ENCODE data around the gene DNER. TPM values are rescaled to one million over a fixed set of nuclear protein-coding genes. Genes with fewer than 3 reads are reported as not detected.
"Not testable (repeated sequence)": the region's sequence is repeated elsewhere in the genome, so short reads cannot be mapped to it uniquely, and the experiment has no call there.

DNER gene
- total RNA-seq, 3 donors from 2014 or later: 1.3 to 2.6 (median 1.6) TPM

GRCh38 chr2:229521576-229521975, 192.8 kb downstream of the DNER start:
- H3K9me3 ChIP-seq: no peaks in the 10 kb centered on the region
- H3K36me3 ChIP-seq: no peaks in the 10 kb centered on the region
- no peak overlapping the region for H3K27ac ChIP-seq
- TF ChIP-seq POLR2A (IDR thresholded peaks at IDR 0.05) (no peak), CTCF (IDR thresholded peaks at IDR 0.05) (no peak), POLR2AphosphoS5 (IDR thresholded peaks at IDR 0.05) (no peak)
- DNase-seq (ENCODE audit: low spot score in 2 of 2): no peak
- H3K4me1 ChIP-seq: no peaks in the 10 kb centered on the region
- no peak overlapping the region for H3K4me3 ChIP-seq
- intact Hi-C loops (cut with DNase I; ENCODE audit: low total_unique reads): no loop called here
- no peaks in the 10 kb centered on the region for H3K27me3 ChIP-seq

GRCh38 chr2:229520691-229521096, 193.7 kb downstream of the DNER start:
- Histone ChIP-seq H3K36me3 (no peaks in the 10 kb centered on the region), H3K27ac (peak overlapping the region in 1 of 2 donors; percentile 38), H3K9me3 (no peaks in the 10 kb centered on the region), H3K4me1 (no peaks in the 10 kb centered on the region), H3K27me3 (no peaks in the 10 kb centered on the region), H3K4me3 (no peak overlapping the region)
- TF ChIP-seq POLR2A (IDR thresholded peaks at IDR 0.05) (no peak), POLR2AphosphoS5 (IDR thresholded peaks at IDR 0.05) (peak in 1 of 3 donors; percentile 20)
- no peak for DNase-seq (ENCODE audit: low spot score in 2 of 2)
- intact Hi-C loops (cut with DNase I; ENCODE audit: low total_unique reads): no loop called here

GRCh38 chr2:229519655-229520430, 194.5 kb downstream of the DNER start:
- Histone ChIP-seq H3K36me3 (no peaks in the 10 kb centered on the region), H3K4me3 (no peak overlapping the region), H3K4me1 (no peaks in the 10 kb centered on the region), H3K27me3 (no peaks in the 10 kb centered on the region), H3K9me3 (no peaks in the 10 kb centered on the region), H3K27ac (no peak overlapping the region)
- TF ChIP-seq CTCF (IDR thresholded peaks at IDR 0.05): no peak
- no peak for TF ChIP-seq POLR2AphosphoS5 (IDR thresholded peaks at IDR 0.05)
- TF ChIP-seq POLR2A (IDR thresholded peaks at IDR 0.05): no peak
- no peak for DNase-seq (ENCODE audit: low spot score in 2 of 2)
- intact Hi-C loops (cut with DNase I; ENCODE audit: low total_unique reads): no loop called here

- intact Hi-C loops (cut with DNase I; ENCODE audit: low total_unique reads): loop anchor here (1.0 kb wide), 1 partner anchor 15 kb away; no protein-coding TSS in a partner anchor
- Histone ChIP-seq H3K4me3 (no peak overlapping the region), H3K36me3 (no peaks in the 10 kb centered on the region), H3K4me1 (no peaks in the 10 kb centered on the region), H3K27me3 (no peaks in the 10 kb centered on the region), H3K27ac (no peak overlapping the region), H3K9me3 (no peaks in the 10 kb centered on the region)
- no peak for TF ChIP-seq POLR2AphosphoS5 (IDR thresholded peaks at IDR 0.05)
- no peak for TF ChIP-seq CTCF (IDR thresholded peaks at IDR 0.05)
- no peak for TF ChIP-seq POLR2A (IDR thresholded peaks at IDR 0.05)
- no peak for DNase-seq (ENCODE audit: low spot score in 2 of 2)
Observed at GRCh38 chr2:229514273-229514895, 200.0 kb downstream of the DNER start.

- Histone ChIP-seq H3K27ac (no peak overlapping the region), H3K4me3 (no peak overlapping the region), H3K9me3 (no peaks in the 10 kb centered on the region), H3K4me1 (no peaks in the 10 kb centered on the region), H3K27me3 (no peaks in the 10 kb centered on the region), H3K36me3 (no peaks in the 10 kb centered on the region)
- intact Hi-C loops (cut with DNase I; ENCODE audit: low total_unique reads): no loop called here
- TF ChIP-seq POLR2AphosphoS5 (IDR thresholded peaks at IDR 0.05) (no peak), CTCF (IDR thresholded peaks at IDR 0.05) (no peak), POLR2A (IDR thresholded peaks at IDR 0.05) (no peak)
- no peak for DNase-seq (ENCODE audit: low spot score in 2 of 2)
Observed at GRCh38 chr2:229511524-229511923, 202.8 kb downstream of the DNER start.

GRCh38 chr2:229506699-229507098, 207.7 kb downstream of the DNER start:
- H3K36me3 ChIP-seq; H3K9me3 ChIP-seq; H3K4me3 ChIP-seq; DNase-seq (ENCODE audit: low spot score in 2 of 2); H3K27ac ChIP-seq; H3K4me1 ChIP-seq; intact Hi-C loops (cut with DNase I; ENCODE audit: low total_unique reads); H3K27me3 ChIP-seq: not testable (repeated sequence)

Measured in breast epithelium (tissue), 4 donors.